Right lung (tissue), 5 donors: ENCODE data around the gene HAL. TPM values are rescaled to one million over a fixed set of nuclear protein-coding genes. Genes with fewer than 3 reads are reported as not detected.
"Not testable (repeated sequence)": the region's sequence is repeated elsewhere in the genome, so short reads cannot be mapped to it uniquely, and the experiment has no call there.

Experiments used
- DNase-seq, 2 donors: peaks; one replicate each; pipeline ENCODE4 v3.0.0-alpha.2; 2013
- polyA plus RNA-seq, 5 donors: library from polyadenylated mRNA; unstranded; fragments of 120-200 nt; gene quantifications; one replicate each; pipeline versions ENCODE4 v1.2.1 to v1.2.3, GENCODE V29; 2013; ENCODE audit warnings: inconsistent platforms in 1 of 5, low replicate concordance in 1 of 5; ENCODE audit not compliant: insufficient read length in 5 of 5, insufficient read depth in 1 of 5

Gene HAL
- polyA plus RNA-seq, 5 donors = 0.66 to 2.2 (median 0.70) TPM

GRCh38 chr12:95978351-95978750, 17.8 kb downstream of the HAL start:
- DNase-seq = no peak

- DNase-seq = no peak
These were observed 18.3 kb downstream of the HAL start for GRCh38 chr12:95977764-95978305.

GRCh38 chr12:95976416-95976832, 19.7 kb downstream of the HAL start:
- no peak for DNase-seq

DNA sequence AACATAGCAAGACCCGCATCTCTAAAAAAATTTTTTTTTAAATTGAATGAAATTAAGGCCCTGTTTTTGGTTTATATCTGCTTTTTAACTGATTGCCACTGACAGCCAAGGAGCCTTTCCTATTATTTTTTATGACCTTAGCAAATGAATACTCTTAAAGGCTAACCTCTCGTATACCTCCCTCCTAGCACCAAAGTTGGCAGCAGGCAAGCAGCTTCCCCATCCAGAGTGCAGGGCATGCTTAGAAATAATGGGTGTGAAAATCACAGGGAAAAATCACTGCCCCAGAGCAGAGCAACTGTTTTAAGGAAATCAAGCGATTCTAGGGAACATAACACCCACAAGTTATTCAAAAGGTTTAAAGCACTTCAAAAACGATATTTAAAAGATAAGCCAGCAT, 20.7 kb downstream of the HAL start:
- DNase-seq = no peak

DNA sequence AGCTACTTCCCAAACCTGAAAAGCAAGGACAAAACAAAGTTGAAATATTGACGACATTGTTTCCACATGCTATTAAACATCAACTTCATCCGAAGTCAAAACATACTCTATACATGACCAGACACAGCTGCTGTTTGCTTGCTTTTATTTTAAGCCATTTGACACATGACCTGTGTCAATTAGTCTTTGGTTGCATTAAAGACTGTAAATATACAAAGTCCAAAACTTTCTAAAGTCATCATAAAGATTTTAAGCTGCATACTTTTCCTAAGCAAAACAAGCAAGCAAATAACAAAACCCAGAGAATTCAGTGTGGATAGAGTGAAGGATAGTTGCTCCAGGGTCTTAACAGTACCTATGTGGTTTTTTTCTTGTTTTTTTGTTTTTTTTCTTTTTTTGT, 21.8 kb downstream of the HAL start:
- no peak for DNase-seq

DNA sequence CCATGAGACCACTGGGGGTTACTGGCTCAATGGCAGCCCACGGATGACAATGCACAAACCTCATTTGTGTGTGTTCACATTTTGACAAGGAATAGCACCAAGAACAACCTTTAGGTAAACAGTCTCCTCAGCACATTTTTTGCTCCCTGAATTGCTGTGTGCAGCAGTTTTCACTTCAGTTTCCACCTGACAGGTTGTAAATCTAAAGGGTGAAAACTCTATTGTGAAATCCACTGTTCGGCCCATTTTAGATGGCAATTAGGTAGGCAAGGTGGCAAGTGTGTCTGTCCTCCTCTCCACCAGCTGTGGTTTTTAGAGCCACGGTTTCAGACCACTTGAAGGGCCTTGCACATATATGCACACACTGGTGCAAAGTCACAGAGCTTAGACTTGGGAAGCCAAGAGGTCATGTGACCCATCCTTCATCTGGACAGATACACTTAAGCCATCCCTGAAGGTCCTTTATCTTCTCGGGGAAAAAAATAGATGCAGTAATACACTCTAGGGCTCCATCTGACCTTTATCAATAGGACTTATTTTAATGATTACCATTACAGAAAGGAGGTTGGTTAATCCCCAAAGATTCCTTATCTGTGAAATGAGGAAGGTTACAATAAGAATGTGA, 23.2 kb downstream of the HAL start:
- no peak for DNase-seq

DNA sequence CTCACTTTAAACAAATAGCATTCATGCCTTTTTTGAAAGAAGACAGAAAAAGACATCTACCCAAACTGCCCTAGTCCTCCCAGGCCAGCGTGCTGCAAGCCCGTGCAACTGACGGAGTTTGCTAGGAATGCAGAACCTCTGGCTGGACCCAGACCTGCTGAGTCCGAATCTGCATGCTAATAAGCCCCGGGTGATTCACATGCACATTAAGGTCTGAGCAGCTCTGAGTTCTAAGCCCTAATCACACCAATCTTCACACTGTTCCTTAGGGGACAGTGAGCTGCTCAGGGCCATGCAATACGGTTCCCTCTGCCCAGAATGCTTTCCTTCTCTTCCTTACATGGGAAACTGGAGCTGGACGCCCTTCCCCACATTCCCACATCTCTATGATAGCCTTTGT, 25.2 kb downstream of the HAL start:
- no peak for DNase-seq

DNA sequence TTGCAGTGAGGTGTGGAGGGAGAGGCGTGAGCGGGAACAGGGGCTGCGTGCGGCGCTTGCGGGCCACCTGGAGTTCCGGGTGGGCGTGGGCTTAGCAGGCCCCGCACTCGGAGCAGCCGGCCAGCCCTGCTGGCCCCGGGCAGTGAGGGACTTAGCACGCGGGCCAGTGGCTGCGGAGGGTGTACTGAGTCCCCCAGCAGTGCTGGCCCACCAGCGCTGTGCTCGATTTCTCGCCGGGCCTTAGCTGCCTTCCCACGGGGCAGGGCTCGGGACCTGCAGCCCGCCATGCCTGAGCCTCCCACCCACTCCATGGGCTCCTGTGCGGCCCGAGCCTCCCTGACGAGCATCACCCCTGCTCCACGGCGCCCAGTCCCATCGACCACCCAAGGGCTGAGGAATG, 27.0 kb downstream of the HAL start:
- not testable (repeated sequence) for DNase-seq

- no peak for DNase-seq
These were observed 28.8 kb downstream of the HAL start for GRCh38 chr12:95967301-95967700.

DNA sequence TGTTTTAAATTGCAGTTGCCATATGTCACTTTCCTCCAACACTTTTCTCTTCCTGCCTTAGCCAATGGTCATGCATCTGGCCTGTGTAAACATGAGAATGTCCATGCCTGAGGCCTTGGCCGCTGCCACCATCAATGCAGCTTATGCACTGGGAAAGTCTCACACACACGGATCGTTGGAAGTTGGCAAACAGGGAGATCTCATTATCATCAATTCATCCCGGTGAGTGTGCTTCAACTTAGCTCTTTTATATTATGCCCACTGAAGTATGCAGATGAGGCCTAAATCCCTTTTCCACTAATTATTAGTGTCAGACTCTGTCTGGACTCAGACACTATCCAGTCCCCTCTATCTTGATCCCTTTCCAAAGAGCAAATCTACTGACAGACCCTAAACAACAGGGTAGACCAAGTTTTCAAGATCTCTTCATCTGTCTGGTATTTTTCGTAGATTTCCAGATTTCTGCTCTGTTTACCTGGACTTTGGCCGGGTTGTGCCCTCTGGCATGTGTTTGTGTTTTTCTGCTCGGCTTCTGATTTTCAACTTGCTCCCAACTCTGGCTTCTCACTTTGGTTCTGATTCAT, 29.8 kb downstream of the HAL start:
- DNase-seq = no peak

DNA sequence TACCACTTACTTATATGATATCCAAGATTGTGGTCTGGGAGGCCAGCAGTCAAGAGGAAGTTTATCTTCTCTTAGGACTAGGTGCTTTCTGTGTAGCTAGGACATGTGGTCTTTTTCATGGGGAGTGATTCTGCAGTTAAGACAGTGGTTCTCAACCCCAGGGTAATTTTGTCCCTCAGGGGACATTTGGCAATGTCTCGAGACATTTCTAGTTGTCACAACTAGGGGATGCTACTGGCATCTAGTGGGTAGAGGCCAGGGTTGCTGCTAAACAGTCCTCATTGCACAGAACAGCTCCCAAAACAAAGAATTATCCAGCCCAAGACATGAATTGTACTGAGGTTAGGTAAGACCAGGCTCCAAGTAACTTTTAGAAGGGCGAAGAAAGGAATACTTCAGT, 33.0 kb downstream of the HAL start:
- no peak for DNase-seq

DNA sequence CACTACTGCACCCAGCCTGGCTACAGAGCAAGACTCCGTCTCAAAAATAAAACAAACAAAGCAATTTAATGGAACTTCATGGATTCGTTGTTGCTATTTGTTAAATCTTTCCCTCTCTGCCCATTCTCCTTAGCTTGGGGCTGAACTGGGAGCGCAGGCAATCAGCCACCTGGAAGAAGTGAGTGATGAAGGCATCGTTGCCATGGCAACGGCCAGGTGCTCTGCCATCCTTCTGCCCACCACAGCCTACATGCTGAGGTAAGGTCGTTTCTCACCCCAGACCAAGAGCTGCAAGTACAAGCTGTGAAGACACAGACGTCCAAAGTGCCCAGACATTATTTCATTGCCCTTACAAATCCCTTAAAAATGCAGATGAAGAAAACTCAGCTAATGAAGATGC, 33.9 kb downstream of the HAL start:
- no peak for DNase-seq

DNA sequence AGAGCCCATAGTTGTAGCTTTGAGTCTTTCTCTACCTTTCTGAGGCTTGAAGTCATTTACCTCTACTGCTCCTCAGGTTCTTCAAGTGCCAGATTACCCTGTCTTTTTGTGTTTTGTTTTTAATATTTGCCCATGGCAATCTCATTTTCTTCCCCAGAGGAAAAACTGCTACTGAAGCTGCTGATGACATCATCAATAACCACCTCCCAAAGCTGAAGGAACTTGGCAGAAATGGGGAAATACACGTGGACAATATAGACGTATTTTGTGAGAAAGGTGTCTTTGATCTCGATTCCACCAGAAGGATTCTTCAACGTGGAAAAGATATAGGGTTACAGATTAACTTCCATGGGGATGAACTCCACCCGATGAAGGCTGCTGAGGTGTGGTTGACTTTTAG, 35.9 kb downstream of the HAL start:
- DNase-seq = no peak

GRCh38 chr12:95959107-95959506, 37.0 kb downstream of the HAL start:
- DNase-seq = no peak

GRCh38 chr12:95956557-95957145, 39.5 kb downstream of the HAL start:
- no peak for DNase-seq

GRCh38 chr12:95955549-95956159, 40.5 kb downstream of the HAL start:
- no peak for DNase-seq

- no peak for DNase-seq
These were observed 43.1 kb downstream of the HAL start for GRCh38 chr12:95953000-95953399.

DNA sequence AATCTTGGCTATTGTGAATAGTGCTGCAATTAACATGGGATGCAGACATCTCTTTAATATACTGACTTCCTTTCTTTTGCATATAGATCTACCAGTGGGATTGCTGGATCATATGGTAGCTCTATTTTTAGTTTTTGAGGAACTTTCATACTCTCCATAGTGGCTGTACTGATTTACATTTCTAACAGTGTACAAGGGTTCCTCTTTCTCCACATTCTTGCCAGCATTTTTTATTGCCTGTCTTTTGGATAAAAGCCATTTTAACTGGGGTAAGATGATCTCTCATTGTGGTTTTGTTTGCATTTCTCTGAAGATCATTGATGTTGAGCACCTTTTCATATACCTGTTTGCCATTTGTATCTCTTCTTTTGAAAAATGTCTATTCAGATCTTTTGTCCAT, 44.6 kb downstream of the HAL start:
- DNase-seq = no peak

DNA sequence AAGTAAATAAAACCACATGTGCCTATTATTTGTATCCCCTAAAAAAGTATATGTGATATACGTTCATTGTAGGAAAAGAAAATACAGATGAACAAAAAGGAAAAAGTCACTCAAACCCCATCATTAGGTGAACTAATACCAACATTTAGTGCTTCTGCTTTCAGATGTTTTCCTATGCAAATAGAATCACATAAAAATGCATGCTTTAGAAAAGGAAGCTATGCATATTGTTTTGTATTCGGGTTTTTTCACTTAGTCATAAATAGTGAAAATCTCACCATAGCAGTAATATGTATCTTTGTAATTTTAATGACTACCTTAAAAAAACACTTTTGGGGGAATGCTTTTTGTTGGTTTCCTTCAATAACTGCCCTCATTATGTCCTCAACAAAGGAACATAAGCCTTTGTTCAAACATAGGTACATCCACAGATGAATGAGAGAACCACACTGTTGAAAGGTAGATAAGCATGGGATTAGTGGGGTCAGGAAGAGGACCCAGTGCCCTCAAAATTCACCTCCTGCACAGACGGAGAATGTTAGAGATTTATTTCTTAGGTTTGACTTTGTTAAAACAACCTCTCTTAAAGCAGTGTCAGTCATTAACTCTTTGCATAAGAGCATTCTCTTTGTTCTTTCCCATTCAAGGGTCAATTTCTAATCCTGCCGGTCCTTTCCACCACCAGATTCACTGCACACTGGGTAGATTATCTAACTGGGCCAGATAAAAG, 46.5 kb downstream of the HAL start:
- no peak for DNase-seq

DNA sequence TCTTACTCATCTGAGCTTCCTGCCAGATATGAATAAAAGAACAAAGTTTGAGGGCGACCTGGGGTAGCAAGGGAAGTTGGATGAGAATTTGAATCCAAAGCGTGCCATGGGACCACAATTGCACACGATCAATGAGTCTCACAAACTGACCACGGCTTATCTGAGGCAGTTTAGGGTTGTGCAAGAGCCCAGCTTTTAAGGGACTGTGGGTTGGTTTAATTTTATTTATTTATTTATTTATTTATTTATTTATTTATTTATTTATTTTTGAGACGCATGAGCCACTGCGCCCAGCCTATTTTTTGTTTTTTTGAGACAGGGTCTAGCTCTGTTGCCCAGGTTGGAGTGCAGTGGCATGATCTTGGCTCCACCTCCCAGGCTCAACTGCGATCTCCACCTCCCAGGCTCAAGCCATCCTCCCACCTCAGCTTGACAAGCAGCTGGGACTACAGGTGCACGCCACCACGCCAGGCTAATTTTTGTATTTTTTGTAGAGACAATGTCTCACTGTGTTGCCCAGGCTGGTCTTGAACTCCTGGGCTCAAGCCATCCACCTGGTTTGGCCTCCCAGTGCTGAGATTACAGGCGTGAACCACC, 51.9 kb downstream of the HAL start:
- DNase-seq = no peak

DNA sequence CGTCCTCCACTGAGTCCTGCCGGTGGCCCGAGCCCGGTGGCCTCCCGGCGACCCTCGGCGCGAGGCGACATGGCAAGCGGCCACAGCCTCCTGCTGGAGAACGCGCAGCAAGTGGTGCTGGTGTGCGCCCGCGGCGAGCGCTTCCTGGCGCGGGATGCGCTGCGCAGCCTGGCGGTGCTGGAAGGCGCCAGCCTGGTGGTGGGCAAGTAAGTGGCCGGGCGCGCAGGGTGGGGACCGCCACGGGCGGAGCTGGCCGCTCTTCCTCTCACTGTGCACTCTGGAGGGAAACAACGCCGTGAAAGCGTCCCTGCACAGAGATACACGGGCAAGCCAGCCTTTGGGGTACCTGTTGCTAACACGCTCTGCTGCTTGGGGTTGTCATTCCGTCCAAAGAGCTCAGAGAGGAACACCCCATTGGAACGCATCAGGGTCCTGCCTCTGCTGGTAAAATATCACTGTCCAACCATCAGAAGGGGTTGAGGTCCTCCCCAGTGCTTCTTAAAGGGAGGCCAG, 52.8 kb downstream of the HAL start, which contains the start of gene AMDHD1:
TSS of gene AMDHD1 (plus strand) at position 2 of the 513 bp plus-strand sequence. CDS start at position 70, 68 bp downstream.
- peak; percentile 43 to 56 for DNase-seq
